Stimulated activated CD4-positive, alpha-beta T cell treated with anti-CD3 and anti-CD28 coated beads, Interleukin-15, amount 100 ng/mL, for 24 hours (primary cell): ENCODE measurements around the gene FGF14.
"Not testable (repeated sequence)": the region's sequence is repeated elsewhere in the genome, so short reads cannot be mapped to it uniquely, and the experiment has no call there.

Experiments
- DNase-seq: peaks from one replicate; pipeline ENCODE4 v3.0.0-alpha.2; 2020

FGF14 gene

GRCh38 chr13:102185375-102185984, 216.4 kb downstream of the FGF14 start:
- DNase-seq = no peak

DNA sequence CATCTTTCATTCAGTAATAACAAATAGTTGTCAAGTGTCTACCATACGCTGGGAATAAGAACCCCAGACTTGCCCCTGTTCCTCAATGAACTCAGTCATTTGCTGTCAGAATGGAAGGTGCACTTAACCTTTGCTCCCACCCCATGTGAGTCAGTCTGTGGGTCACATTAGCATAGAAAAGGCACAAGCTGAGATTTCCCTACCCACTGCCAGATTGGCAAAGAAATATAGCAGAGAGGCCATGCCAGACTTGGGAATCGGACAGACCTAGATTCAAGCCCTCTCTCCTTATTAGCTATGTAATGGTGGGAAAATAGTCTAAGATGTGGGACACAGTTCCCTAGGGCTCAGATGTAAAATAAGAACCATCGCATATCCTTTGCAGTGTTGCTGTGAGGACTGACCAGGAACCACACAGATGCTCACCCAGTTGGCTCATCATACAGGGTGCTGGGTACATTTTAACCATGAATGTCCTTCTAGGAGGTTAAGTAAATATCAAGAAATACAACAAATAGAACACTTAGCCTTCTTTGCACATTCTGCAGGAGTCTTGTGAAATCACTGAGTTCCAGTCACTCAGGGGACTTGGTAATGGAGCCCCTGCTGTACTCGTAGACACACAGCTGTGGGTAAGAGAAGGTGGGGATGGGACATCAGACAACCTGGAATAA, 218.2 kb downstream of the FGF14 start:
- DNase-seq = no peak

- DNase-seq = no peak
Observed at GRCh38 chr13:102182170-102182569, 219.7 kb downstream of the FGF14 start.

GRCh38 chr13:102177431-102177830, 224.4 kb downstream of the FGF14 start:
- no peak for DNase-seq

- DNase-seq = no peak
Observed at GRCh38 chr13:102176846-102177245, 225.0 kb downstream of the FGF14 start.

GRCh38 chr13:102172406-102172805, 229.4 kb downstream of the FGF14 start:
- DNase-seq = no peak

DNA sequence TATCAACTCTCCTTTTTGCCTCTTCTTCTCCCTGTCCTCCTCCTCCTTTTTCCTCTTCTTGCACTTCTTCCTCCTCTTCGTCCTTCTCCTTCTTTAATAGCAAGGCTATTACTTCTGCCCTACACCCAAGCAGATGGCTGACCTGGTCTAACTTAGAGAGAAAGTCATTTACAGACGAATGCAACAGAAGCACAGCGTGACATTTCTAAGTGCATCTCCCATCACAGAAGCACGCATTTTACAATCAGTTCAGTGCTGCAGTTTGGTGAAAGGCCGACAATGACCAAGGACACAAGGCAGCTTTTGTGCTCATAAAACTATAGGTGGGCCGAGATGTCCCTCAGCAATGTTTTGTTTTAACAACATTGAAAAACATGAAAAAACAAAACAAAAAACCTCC, 231.5 kb downstream of the FGF14 start:
- no peak for DNase-seq

DNA sequence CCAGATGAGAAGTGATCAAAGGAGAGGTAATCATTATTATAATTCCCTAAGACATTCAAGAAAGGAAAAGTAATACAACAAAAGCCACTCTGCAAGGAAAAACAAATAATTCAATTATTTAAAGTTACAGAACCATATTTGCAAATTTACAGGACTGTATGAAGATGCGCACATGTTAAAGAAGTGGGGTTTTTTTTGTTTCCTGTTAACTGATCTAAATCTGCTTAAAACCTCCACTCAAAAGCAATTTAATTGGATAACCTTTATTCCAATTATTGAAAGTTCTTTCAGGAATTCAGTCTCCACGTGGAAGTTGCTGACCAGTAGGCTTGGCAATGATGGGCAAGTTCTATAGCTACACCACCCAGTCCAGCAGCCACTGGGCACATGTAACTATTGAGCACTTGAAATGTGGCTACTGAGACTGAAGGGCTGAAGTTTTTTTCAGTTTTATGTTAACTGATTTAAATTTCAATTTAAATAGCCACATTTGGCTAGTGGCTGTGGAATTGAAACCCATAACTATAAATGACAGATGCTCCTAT, 232.3 kb downstream of the FGF14 start:
- no peak for DNase-seq

DNA sequence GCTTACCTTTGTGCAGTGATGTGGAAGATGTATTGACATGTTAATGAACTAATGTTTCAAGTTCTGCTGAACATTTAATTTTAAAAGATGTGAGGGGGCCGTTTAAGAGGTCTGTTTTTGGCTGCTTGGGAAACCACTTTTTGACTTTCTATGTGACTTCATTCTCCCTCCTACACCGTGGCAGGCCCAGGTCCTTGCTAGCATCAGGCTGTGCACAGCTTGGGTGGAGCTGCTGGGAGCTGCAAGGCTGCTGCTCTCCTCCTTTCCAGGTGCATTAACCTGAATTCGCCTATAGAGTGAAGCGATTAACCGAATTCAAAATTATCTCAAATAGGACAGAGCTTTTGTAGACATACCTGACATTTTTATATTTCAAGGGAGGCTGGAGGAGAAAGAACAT, 249.1 kb downstream of the FGF14 start:
- no peak for DNase-seq

- no peak for DNase-seq
Observed at GRCh38 chr13:102147353-102147752, 254.5 kb downstream of the FGF14 start.

GRCh38 chr13:102145750-102146149, 256.1 kb downstream of the FGF14 start:
- DNase-seq = no peak

DNA sequence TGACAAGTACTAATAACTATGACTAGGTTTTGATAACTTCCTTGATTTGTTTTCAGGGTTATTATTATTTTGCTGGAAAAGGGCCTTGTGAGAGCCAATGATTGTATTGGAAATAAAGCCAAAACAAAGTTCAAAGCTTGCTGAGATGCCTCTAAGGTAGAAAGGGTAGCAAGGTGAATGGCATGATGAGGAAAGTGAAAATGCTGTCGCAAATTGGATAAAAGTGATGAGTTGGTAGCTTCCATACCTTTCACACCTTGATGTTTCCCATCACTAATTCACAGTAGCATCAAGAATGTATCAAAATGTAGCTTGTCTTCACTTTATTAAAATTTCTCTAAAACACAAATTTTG, 259.4 kb downstream of the FGF14 start:
- no peak for DNase-seq

GRCh38 chr13:102141625-102142472, 260.0 kb downstream of the FGF14 start:
- DNase-seq = no peak

GRCh38 chr13:102139626-102140025, 262.2 kb downstream of the FGF14 start:
- DNase-seq = no peak

- no peak for DNase-seq
Observed at GRCh38 chr13:102138635-102139190, 263.1 kb downstream of the FGF14 start.

DNA sequence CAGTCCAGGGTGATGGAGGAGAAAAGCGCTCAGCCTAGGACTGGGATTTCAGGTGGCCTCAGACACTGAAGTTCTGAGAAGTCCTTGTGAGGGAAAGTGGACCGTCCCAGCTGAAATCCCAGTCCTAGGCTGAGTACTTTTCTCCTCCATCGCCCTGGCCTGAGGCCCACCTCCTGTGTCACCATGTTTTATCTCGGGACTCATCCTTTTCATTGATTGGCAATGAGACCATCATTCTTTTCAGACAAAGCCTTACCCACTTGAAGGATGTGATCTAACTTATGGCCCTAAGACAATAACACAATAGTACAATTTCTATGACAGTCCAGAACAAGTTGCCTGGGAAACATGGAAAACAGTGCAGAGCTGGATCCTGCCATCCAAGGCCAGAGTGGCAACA, 263.9 kb downstream of the FGF14 start:
- not testable (repeated sequence) for DNase-seq

GRCh38 chr13:102136735-102137296, 265.0 kb downstream of the FGF14 start:
- no peak for DNase-seq

DNA sequence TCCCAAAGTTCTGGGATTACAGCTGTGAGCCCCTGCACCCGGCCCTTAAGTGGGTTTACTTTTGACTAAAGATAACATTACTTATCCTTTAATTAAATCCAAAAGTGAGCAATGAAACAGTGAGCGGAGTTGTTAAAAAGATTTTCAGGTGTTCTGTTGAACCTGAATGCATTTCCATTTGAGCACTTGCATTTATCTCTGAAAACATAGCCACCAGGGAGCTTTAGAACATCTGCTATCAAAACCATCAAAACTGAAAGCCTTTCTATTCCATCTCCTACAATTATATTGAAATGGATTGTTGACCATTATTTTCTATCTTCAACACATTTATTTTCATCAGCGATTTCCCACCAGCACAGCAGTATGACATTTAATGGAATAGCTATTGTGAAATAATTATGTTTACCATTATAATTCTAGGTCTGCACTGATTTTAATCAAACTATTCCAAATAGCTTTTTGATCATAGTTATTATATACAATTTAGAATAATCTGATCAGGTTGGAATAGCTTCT, 269.0 kb downstream of the FGF14 start:
- no peak for DNase-seq

DNA sequence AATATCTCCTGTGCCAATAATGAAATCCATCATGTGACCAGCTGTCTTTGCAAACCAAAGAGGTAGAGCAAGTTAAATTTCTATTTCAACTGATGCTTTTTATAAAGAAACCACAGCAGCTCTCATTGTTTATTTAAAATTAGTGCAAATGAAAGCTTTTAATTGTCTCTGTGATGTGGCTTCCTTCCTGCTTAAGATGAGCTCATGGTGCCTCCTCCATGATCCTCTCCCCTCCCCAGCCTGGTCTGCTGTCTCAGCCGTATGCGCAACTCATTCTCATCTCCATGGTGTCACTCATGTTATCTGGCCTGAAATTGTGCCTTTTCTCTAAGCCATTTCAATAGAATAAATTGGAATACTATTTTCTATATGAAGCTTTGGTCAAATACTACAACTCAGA, 270.6 kb downstream of the FGF14 start:
- no peak for DNase-seq

GRCh38 chr13:102128216-102128810, 273.5 kb downstream of the FGF14 start:
- no peak for DNase-seq

- no peak for DNase-seq
Observed at GRCh38 chr13:102127153-102127552, 274.7 kb downstream of the FGF14 start.

DNA sequence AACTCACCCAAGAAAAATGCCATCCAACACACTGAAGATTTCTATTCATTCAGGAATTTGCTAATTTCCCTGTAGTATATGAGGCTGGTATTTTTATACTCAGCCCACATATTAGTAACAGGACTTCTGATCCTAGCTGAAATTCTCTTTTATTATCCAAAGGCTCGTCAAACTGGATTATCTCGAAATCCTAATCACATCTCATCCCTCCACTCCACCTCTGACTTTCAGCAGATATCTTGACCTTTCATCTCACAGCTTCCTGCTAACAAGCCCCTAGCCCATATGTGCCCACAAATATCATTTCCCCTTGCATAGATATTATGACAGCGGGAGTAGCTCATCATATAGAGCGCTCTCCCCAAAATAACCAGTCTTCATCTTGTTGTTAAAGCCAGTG, 279.7 kb downstream of the FGF14 start:
- DNase-seq = no peak
